AG09319 (cell line): ENCODE results near the gene GID4.
"Not testable (repeated sequence)": the region's sequence is repeated elsewhere in the genome, so short reads cannot be mapped to it uniquely, and the experiment has no call there.

Experiments
- DNase-seq: peaks from one replicate; pipeline ENCODE4 v3.0.0-alpha.2; 2010; ENCODE audit warnings: low read depth; ENCODE audit errors: extremely low read depth
- CTCF ChIP-seq: IDR thresholded peaks from 2 replicates; pipeline ENCODE4 v1.5.1; 2011; ENCODE audit warnings: low read depth, mild to moderate bottlenecking, inconsistent platforms, low read length, moderate library complexity

GID4 gene

GRCh38 chr17:18038861-18039534 lies at the start of gene GID4, which contains the start of gene ATPAF2:
Gene GID4 (plus strand): TSS chr17:18039408. CDS start chr17:18039465, 57 bp downstream.
Gene ATPAF2 (minus strand): TSS chr17:18039168. CDS start chr17:18039013, 155 bp downstream.
- DNase-seq = peak; percentile 97

GRCh38 chr17:17989618-17990017 lies 49.6 kb upstream of the GID4 start:
- no peak for TF ChIP-seq CTCF
- DNase-seq = no peak

More at GRCh38 chr17:18038861-18039534, at the start of gene GID4, which contains the start of gene ATPAF2:
- peak; percentile 6; the same call in 1 of the 2 replicates for TF ChIP-seq CTCF

- DNase-seq = no peak
Measured at GRCh38 chr17:17990282-17990681, 48.9 kb upstream of the GID4 start.

GRCh38 chr17:17993366-17993765 lies 45.8 kb upstream of the GID4 start:
- no peak for DNase-seq
- no peak for TF ChIP-seq CTCF

More at GRCh38 chr17:17990282-17990681, 48.9 kb upstream of the GID4 start:
- no peak for TF ChIP-seq CTCF

GRCh38 chr17:17993852-17994251 lies 45.4 kb upstream of the GID4 start:
- DNase-seq = no peak
- no peak for TF ChIP-seq CTCF

GRCh38 chr17:17994271-17995069 lies 44.7 kb upstream of the GID4 start:
- TF ChIP-seq CTCF = peak; percentile 31
- DNase-seq = no peak

GRCh38 chr17:17995887-17996286 lies 43.3 kb upstream of the GID4 start:
- not testable (repeated sequence) for DNase-seq
